Measurements from ENCODE around the gene LRP5.

LRP5 gene

DNA sequence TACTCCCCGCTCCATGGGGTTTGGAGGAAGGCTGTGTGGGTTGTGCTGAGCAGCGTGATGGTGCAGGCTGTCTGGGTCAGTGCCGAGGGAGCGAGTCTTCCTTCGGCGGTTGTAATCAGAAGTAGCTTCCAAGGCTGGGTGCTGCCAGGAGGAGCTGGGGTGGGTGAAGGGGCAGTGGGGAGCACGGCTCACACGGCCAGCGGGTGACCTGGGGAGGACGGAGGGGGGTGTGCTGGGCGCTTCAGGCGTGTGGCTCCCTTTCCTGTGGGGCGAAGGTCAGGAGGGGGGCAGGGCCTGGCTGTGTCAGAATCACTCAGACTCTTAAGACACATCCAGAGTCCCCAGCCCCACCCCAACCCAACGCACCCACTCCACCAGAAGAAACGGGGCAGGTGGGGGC is 60.2 kb downstream of the LRP5 start:
- H3K18ac ChIP-seq (ENCODE audit: low read length), result no peak overlapping the region
- no peak for DNase-seq
- H3K4me2 ChIP-seq (ENCODE audit: low read length), result no peak overlapping the region
- no peak overlapping the region for H3K9ac ChIP-seq (ENCODE audit: low read length)
- WGBS (ENCODE audit: extremely low coverage, insufficient coverage, low lambda C conversion rate), result no CpG with 5 or more reads among the region's 15 CpGs
- no peak overlapping the region for H3K23ac ChIP-seq (ENCODE audit: low read length)
- no peak overlapping the region for H3K4me3 ChIP-seq (ENCODE audit: low read length)
- no peaks in the 10 kb centered on the region for H3K79me1 ChIP-seq (ENCODE audit: low read length)
- H4K5ac ChIP-seq (ENCODE audit: low read length), result no peak overlapping the region
- H2BK120ac ChIP-seq (ENCODE audit: low read depth, low read length), result no peak overlapping the region
- no peaks in the 10 kb centered on the region for H3K27me3 ChIP-seq (ENCODE audit: insufficient read depth, low read length, poor library complexity)
- no peak overlapping the region for H3K4ac ChIP-seq (ENCODE audit: low read depth, low read length)
- no peak overlapping the region for H3K27ac ChIP-seq (ENCODE audit: low read depth, low read length)
- no peaks in the 10 kb centered on the region for H3K79me2 ChIP-seq (ENCODE audit: control insufficient read depth, insufficient read depth, low read length)
- no peak overlapping the region for H3K56ac ChIP-seq (ENCODE audit: low read length)
- H3K36me3 ChIP-seq (ENCODE audit: control insufficient read depth, insufficient read depth, low read length), result no peaks in the 10 kb centered on the region
- H2AK5ac ChIP-seq (ENCODE audit: low read length), result no peak overlapping the region
- no peak overlapping the region for H2BK15ac ChIP-seq (replicated peaks; ENCODE audit: low read depth)
- H4K8ac ChIP-seq (ENCODE audit: low read depth, low read length), result no peak overlapping the region
- H3K4me1 ChIP-seq (ENCODE audit: control insufficient read depth, low read depth, low read length), result no peaks in the 10 kb centered on the region
- H2BK5ac ChIP-seq (ENCODE audit: low read length), result no peak overlapping the region

DNA sequence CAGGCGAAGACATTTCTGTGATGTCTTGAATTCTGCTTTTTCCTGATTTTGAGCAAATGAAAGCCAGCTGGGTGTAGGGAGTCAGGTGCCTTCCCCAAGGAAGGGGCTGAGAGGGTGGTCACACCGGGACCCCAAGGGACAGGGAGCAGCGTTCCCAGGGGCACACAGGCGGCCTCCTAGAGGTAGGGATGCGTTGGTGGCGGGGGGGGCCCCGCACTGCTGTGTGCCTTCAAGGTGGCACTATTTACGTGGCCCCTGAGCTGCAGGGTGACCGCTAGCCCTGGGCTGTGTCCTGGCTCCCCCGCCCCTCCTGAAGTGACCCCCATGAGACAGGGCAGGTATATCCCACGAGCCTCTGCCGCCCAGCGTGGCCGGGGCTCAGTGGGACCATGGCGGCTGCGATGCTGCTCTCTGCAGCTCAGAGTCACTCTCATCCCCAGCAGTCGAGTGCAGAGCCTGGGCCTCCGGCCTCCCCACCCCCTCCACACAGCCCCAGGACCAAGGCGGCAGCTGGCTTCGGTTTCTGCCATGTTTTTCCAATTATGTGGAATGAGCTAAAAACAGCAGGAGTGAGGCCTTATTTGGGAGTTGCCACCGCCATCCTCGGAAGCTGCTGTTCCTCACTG is 60.9 kb downstream of the LRP5 start:
- Histone ChIP-seq H3K18ac (ENCODE audit: low read length) (no peak overlapping the region), H2BK15ac (replicated peaks; ENCODE audit: low read depth) (no peak overlapping the region), H2BK5ac (ENCODE audit: low read length) (no peak overlapping the region), H3K4ac (ENCODE audit: low read depth, low read length) (no peak overlapping the region), H2BK120ac (ENCODE audit: low read depth, low read length) (no peak overlapping the region), H3K4me3 (ENCODE audit: low read length) (no peak overlapping the region), H3K9ac (ENCODE audit: low read length) (no peak overlapping the region), H3K4me2 (ENCODE audit: low read length) (no peak overlapping the region), H3K79me2 (ENCODE audit: control insufficient read depth, insufficient read depth, low read length) (no peaks in the 10 kb centered on the region), H3K56ac (ENCODE audit: low read length) (no peak overlapping the region), H3K27ac (ENCODE audit: low read depth, low read length) (no peak overlapping the region), H3K36me3 (ENCODE audit: control insufficient read depth, insufficient read depth, low read length) (no peaks in the 10 kb centered on the region), H4K8ac (ENCODE audit: low read depth, low read length) (no peak overlapping the region), H3K27me3 (ENCODE audit: insufficient read depth, low read length, poor library complexity) (no peaks in the 10 kb centered on the region), H4K5ac (ENCODE audit: low read length) (no peak overlapping the region), H3K23ac (ENCODE audit: low read length) (no peak overlapping the region), H3K79me1 (ENCODE audit: low read length) (no peaks in the 10 kb centered on the region), H2AK5ac (ENCODE audit: low read length) (no peak overlapping the region), H3K4me1 (ENCODE audit: control insufficient read depth, low read depth, low read length) (no peaks in the 10 kb centered on the region)
- WGBS (ENCODE audit: extremely low coverage, insufficient coverage, low lambda C conversion rate), result no CpG with 5 or more reads among the region's 22 CpGs
- DNase-seq, result no peak

DNA sequence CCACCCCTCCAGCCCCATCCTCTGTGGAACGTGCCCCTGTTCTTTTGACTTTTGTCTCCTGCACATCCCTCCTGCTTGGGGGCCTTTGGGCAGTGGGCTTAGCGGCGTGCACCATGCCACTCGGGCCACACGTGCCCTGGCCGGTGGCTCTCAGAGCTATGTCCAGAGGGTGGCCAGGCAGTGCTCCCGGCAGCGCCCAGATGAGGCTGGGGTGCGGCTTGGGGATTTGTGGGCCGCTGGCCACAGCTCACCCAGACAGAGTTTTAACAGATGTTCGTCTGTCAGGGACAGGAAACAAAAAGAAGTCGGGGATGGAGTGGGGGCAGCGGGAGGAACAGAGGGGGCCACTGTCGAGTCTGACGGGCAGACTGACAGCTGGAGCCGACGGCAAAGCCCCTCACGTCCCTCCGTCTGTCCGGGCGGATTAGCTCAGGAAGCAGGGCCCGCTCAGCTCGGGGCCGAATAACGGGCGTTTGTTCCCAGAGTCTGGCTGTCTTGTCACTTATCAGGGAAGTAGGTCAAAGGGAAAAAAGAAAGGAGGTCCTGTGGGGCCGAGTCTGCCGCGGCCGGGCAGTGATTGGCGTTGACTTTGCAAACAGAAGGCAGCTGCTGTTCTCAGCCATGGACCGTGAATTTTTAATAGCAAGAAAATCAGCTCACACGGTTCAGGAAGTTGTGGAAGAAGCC is 61.6 kb downstream of the LRP5 start:
- H4K8ac ChIP-seq (ENCODE audit: low read depth, low read length), result no peak overlapping the region
- no peak overlapping the region for H3K4me3 ChIP-seq (ENCODE audit: low read length)
- H2BK120ac ChIP-seq (ENCODE audit: low read depth, low read length), result no peak overlapping the region
- H2BK5ac ChIP-seq (ENCODE audit: low read length), result no peak overlapping the region
- no peak for DNase-seq
- no CpG with 5 or more reads among the region's 33 CpGs for WGBS (ENCODE audit: extremely low coverage, insufficient coverage, low lambda C conversion rate)
- no peak overlapping the region for H3K4me2 ChIP-seq (ENCODE audit: low read length)
- H3K79me2 ChIP-seq (ENCODE audit: control insufficient read depth, insufficient read depth, low read length), result no peaks in the 10 kb centered on the region
- H3K18ac ChIP-seq (ENCODE audit: low read length), result no peak overlapping the region
- H3K4me1 ChIP-seq (ENCODE audit: control insufficient read depth, low read depth, low read length), result no peaks in the 10 kb centered on the region
- no peak overlapping the region for H3K9ac ChIP-seq (ENCODE audit: low read length)
- H3K79me1 ChIP-seq (ENCODE audit: low read length), result no peaks in the 10 kb centered on the region
- no peaks in the 10 kb centered on the region for H3K36me3 ChIP-seq (ENCODE audit: control insufficient read depth, insufficient read depth, low read length)
- H3K23ac ChIP-seq (ENCODE audit: low read length), result no peak overlapping the region
- H4K5ac ChIP-seq (ENCODE audit: low read length), result no peak overlapping the region
- H3K4ac ChIP-seq (ENCODE audit: low read depth, low read length), result no peak overlapping the region
- H2BK15ac ChIP-seq (replicated peaks; ENCODE audit: low read depth), result no peak overlapping the region
- no peaks in the 10 kb centered on the region for H3K27me3 ChIP-seq (ENCODE audit: insufficient read depth, low read length, poor library complexity)
- H3K27ac ChIP-seq (ENCODE audit: low read depth, low read length), result no peak overlapping the region
- H2AK5ac ChIP-seq (ENCODE audit: low read length), result no peak overlapping the region
- H3K56ac ChIP-seq (ENCODE audit: low read length), result no peak overlapping the region

DNA sequence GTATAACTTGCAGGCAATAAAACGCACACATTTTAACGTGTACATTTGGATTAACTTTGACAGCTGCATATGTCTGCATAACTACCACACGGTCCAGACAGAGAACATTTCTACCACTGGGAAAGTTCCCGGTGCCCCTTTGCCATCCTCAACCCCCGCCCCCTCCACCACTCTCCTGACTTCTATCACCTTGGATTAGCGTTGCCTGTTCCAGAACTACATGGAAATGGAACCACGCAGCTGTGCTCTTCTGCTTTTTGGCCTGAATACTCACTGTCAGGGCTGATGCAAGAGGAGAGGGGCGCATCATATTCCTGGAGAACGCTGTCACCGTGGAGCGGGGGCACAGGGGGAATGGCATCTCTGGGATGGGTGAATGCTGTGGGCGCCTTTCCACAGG is 62.1 kb downstream of the LRP5 start:
- no peak overlapping the region for H3K56ac ChIP-seq (ENCODE audit: low read length)
- no peaks in the 10 kb centered on the region for H3K36me3 ChIP-seq (ENCODE audit: control insufficient read depth, insufficient read depth, low read length)
- H3K9ac ChIP-seq (ENCODE audit: low read length), result no peak overlapping the region
- no peak overlapping the region for H3K4me2 ChIP-seq (ENCODE audit: low read length)
- no peaks in the 10 kb centered on the region for H3K79me1 ChIP-seq (ENCODE audit: low read length)
- H3K4ac ChIP-seq (ENCODE audit: low read depth, low read length), result no peak overlapping the region
- no peaks in the 10 kb centered on the region for H3K27me3 ChIP-seq (ENCODE audit: insufficient read depth, low read length, poor library complexity)
- no peak for DNase-seq
- H3K23ac ChIP-seq (ENCODE audit: low read length), result no peak overlapping the region
- no peak overlapping the region for H3K18ac ChIP-seq (ENCODE audit: low read length)
- H2AK5ac ChIP-seq (ENCODE audit: low read length), result no peak overlapping the region
- no CpG with 5 or more reads among the region's 12 CpGs for WGBS (ENCODE audit: extremely low coverage, insufficient coverage, low lambda C conversion rate)
- no peak overlapping the region for H3K4me3 ChIP-seq (ENCODE audit: low read length)
- H2BK15ac ChIP-seq (replicated peaks; ENCODE audit: low read depth), result no peak overlapping the region
- H4K5ac ChIP-seq (ENCODE audit: low read length), result no peak overlapping the region
- no peaks in the 10 kb centered on the region for H3K79me2 ChIP-seq (ENCODE audit: control insufficient read depth, insufficient read depth, low read length)
- H3K27ac ChIP-seq (ENCODE audit: low read depth, low read length), result no peak overlapping the region
- H2BK120ac ChIP-seq (ENCODE audit: low read depth, low read length), result no peak overlapping the region
- H4K8ac ChIP-seq (ENCODE audit: low read depth, low read length), result no peak overlapping the region
- H2BK5ac ChIP-seq (ENCODE audit: low read length), result no peak overlapping the region
- no peaks in the 10 kb centered on the region for H3K4me1 ChIP-seq (ENCODE audit: control insufficient read depth, low read depth, low read length)

DNA sequence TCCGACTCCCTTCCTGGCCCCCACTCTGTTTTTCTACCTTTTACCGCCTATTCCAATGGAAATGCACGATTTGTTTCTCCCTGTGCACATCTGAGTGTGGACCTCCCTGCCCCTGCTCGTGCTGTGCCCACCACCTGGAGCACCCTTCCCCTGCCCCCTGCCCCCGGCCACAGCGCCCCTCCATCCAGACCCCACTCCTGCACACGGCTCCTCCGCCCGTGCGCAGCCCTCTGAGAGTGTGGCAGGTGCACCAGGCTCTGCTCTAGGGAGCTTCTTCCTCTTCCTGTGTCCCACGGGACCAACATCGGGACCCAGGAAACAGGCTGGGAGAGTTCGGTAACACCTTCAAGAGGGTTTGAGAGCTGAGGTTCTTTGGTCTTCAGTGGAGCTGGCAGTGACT is 62.9 kb downstream of the LRP5 start:
- no peak overlapping the region for H2BK120ac ChIP-seq (ENCODE audit: low read depth, low read length)
- H4K5ac ChIP-seq (ENCODE audit: low read length), result no peak overlapping the region
- H4K8ac ChIP-seq (ENCODE audit: low read depth, low read length), result no peak overlapping the region
- no peak overlapping the region for H3K9ac ChIP-seq (ENCODE audit: low read length)
- H3K4me3 ChIP-seq (ENCODE audit: low read length), result no peak overlapping the region
- no peaks in the 10 kb centered on the region for H3K79me1 ChIP-seq (ENCODE audit: low read length)
- no peak overlapping the region for H2BK5ac ChIP-seq (ENCODE audit: low read length)
- no peak overlapping the region for H3K27ac ChIP-seq (ENCODE audit: low read depth, low read length)
- no peak for DNase-seq
- no peaks in the 10 kb centered on the region for H3K79me2 ChIP-seq (ENCODE audit: control insufficient read depth, insufficient read depth, low read length)
- H3K4me1 ChIP-seq (ENCODE audit: control insufficient read depth, low read depth, low read length), result no peaks in the 10 kb centered on the region
- WGBS (ENCODE audit: extremely low coverage, insufficient coverage, low lambda C conversion rate), result no CpG with 5 or more reads among the region's 13 CpGs
- H3K56ac ChIP-seq (ENCODE audit: low read length), result no peak overlapping the region
- H2BK15ac ChIP-seq (replicated peaks; ENCODE audit: low read depth), result no peak overlapping the region
- no peak overlapping the region for H3K23ac ChIP-seq (ENCODE audit: low read length)
- no peaks in the 10 kb centered on the region for H3K36me3 ChIP-seq (ENCODE audit: control insufficient read depth, insufficient read depth, low read length)
- H3K4me2 ChIP-seq (ENCODE audit: low read length), result no peak overlapping the region
- H2AK5ac ChIP-seq (ENCODE audit: low read length), result no peak overlapping the region
- H3K27me3 ChIP-seq (ENCODE audit: insufficient read depth, low read length, poor library complexity), result no peaks in the 10 kb centered on the region
- no peak overlapping the region for H3K4ac ChIP-seq (ENCODE audit: low read depth, low read length)
- no peak overlapping the region for H3K18ac ChIP-seq (ENCODE audit: low read length)

- no peak for DNase-seq
- H4K8ac ChIP-seq (ENCODE audit: low read depth, low read length), result no peak overlapping the region
- H2AK5ac ChIP-seq (ENCODE audit: low read length), result no peak overlapping the region
- no peak overlapping the region for H3K9ac ChIP-seq (ENCODE audit: low read length)
- H3K4ac ChIP-seq (ENCODE audit: low read depth, low read length), result no peak overlapping the region
- H3K79me2 ChIP-seq (ENCODE audit: control insufficient read depth, insufficient read depth, low read length), result no peaks in the 10 kb centered on the region
- H4K5ac ChIP-seq (ENCODE audit: low read length), result no peak overlapping the region
- no peak overlapping the region for H2BK120ac ChIP-seq (ENCODE audit: low read depth, low read length)
- no peak overlapping the region for H3K4me2 ChIP-seq (ENCODE audit: low read length)
- no peak overlapping the region for H3K27ac ChIP-seq (ENCODE audit: low read depth, low read length)
- H3K27me3 ChIP-seq (ENCODE audit: insufficient read depth, low read length, poor library complexity), result no peaks in the 10 kb centered on the region
- H3K4me3 ChIP-seq (ENCODE audit: low read length), result no peak overlapping the region
- no CpG with 5 or more reads among the region's 14 CpGs for WGBS (ENCODE audit: extremely low coverage, insufficient coverage, low lambda C conversion rate)
- no peak overlapping the region for H3K56ac ChIP-seq (ENCODE audit: low read length)
- H2BK5ac ChIP-seq (ENCODE audit: low read length), result no peak overlapping the region
- H3K4me1 ChIP-seq (ENCODE audit: control insufficient read depth, low read depth, low read length), result no peaks in the 10 kb centered on the region
- no peaks in the 10 kb centered on the region for H3K36me3 ChIP-seq (ENCODE audit: control insufficient read depth, insufficient read depth, low read length)
- no peak overlapping the region for H3K18ac ChIP-seq (ENCODE audit: low read length)
- H3K79me1 ChIP-seq (ENCODE audit: low read length), result no peaks in the 10 kb centered on the region
- H2BK15ac ChIP-seq (replicated peaks; ENCODE audit: low read depth), result no peak overlapping the region
- H3K23ac ChIP-seq (ENCODE audit: low read length), result no peak overlapping the region
These were observed 63.4 kb downstream of the LRP5 start for GRCh38 chr11:68375766-68376165.
